Peyer's patch (tissue), 4 donors: ENCODE results near the gene PYDC1.

Experiments used
- CTCF ChIP-seq, 6 experiments: fragments of 450-650 bp in 4 of 6; fragments of 200-600 bp in 2 of 6; sonication (generic) in 1 of 6; IDR thresholded peaks; one replicate each; pipeline ENCODE4 v1.5.1; 2017 to 2019; ENCODE audit warnings: antibody characterized with exemption in 6 of 6, mild to moderate bottlenecking in 3 of 6, moderate library complexity in 1 of 6
- POLR2A ChIP-seq, 2 donors: fragments of 450-650 bp; IDR thresholded peaks; one replicate each; pipeline ENCODE4 v1.5.1; 2017; ENCODE audit warnings: antibody characterized with exemption in 2 of 2, mild to moderate bottlenecking in 2 of 2, moderate library complexity in 2 of 2

GRCh38 chr16:31214708-31215286, 2.1 kb downstream of the PYDC1 start:
- TF ChIP-seq CTCF (IDR thresholded peaks at IDR 0.05) (no peak), POLR2A (IDR thresholded peaks at IDR 0.05) (no peak)
